Measurements from ENCODE around the gene TSBP1.

DNA sequence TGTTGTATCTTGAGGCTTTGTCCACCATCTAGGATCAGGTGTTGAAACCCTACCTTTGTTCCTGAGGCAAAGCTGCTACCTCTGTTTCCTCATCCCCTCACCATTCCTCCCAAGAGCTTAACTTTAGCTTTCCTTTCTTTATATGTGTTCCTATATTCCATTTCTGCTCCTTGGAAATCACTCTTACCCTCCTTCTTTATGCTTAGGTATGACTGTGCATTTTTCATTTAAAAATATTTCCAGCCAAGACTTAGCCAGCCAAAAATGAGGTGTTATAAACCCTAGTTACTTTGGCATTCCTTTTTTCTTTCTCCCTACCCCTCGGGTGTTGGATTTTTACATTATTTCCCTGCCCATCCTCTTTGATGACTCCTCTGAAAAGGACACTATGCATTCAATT is 57.7 kb downstream of the TSBP1 start:
- TF ChIP-seq, protein P1, sequence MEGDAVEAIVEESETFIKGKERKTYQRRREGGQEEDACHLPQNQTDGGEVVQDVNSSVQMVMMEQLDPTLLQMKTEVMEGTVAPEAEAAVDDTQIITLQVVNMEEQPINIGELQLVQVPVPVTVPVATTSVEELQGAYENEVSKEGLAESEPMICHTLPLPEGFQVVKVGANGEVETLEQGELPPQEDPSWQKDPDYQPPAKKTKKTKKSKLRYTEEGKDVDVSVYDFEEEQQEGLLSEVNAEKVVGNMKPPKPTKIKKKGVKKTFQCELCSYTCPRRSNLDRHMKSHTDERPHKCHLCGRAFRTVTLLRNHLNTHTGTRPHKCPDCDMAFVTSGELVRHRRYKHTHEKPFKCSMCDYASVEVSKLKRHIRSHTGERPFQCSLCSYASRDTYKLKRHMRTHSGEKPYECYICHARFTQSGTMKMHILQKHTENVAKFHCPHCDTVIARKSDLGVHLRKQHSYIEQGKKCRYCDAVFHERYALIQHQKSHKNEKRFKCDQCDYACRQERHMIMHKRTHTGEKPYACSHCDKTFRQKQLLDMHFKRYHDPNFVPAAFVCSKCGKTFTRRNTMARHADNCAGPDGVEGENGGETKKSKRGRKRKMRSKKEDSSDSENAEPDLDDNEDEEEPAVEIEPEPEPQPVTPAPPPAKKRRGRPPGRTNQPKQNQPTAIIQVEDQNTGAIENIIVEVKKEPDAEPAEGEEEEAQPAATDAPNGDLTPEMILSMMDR (IDR thresholded peaks at IDR 0.05 in 2 of 3, conservative IDR thresholded peaks at IDR 0.05 in 1 of 3; ENCODE audit: borderline replicate concordance in 1 of 3, insufficient read depth in 1 of 3, low read depth in 2 of 3, low read length in 2 of 3): no peak
- TF ChIP-seq EZH2 (IDR thresholded peaks at IDR 0.05) (no peak), POLR2AphosphoS5 (IDR thresholded peaks at IDR 0.05; ENCODE audit: low read depth, low read length) (no peak)

Measured in HCT116 (cell line).